HepG2 (cell line): ENCODE measurements around the gene TSN. TPM values are rescaled to one million over a fixed set of nuclear protein-coding genes. Genes with fewer than 3 reads are reported as not detected.

Experiments used
- ATAC-seq: fragments of 200-7000 bp; cut with Tn5 transposase; 3 replicates; pipeline ENCODE4 v1.9.1; 2020; ENCODE audit warnings: mild to moderate bottlenecking, moderate library complexity
- BruUV-seq: library from RNA; stranded (reverse); fragments of 400-500 nt; replicated peaks from 2 replicates; lab custom pipeline; 2021; lab: Mats Ljungman, UMichigan
- CTCF ChIA-PET: fragments of 300-600 bp; formaldehyde crosslinking; extraction: SDS; loops from one replicate; lab custom pipeline; 2021; ENCODE audit warnings: low total read pairs, inconsistent platforms, low intra/inter-chr PET ratio; lab: Yijun Ruan, JAX
- POLR2A ChIA-PET: fragments of 350-600 bp; sonication (Branson Sonifier 250); formaldehyde crosslinking; loops from one replicate; lab custom pipeline; 2020; ENCODE audit warnings: antibody characterized with exemption, inconsistent platforms; lab: Yijun Ruan, JAX
- DNase-seq: peaks from one replicate; pipeline ENCODE4 v3.0.0-alpha.2; 2015; ENCODE audit warnings: low spot score
- FAIRE-seq: peaks from 3 replicates; lab custom pipeline; 2011; peaks lifted over from hg19 to GRCh38; lab: Jason Lieb, UNC
- H2AFZ ChIP-seq: one replicate; pipeline ENCODE4 v1.6.1; 2011; ENCODE audit warnings: low read length, inconsistent platforms
- H3K27ac ChIP-seq: fragments of 300-600 bp; 3 replicates; pipeline ENCODE4 v1.8.0; 2011; ENCODE audit warnings: mixed run types, mild to moderate bottlenecking, mixed read lengths, low read length, inconsistent platforms; ENCODE audit not compliant: insufficient read depth; ENCODE audit errors: extremely low read length
- H3K27me3 ChIP-seq, 2 experiments: fragments of 200-600 bp in 1 of 2; 2 replicates in 1 of 2; 3 replicates in 1 of 2; pipeline versions ENCODE4 v1.6.0 to v1.8.0; 2011; ENCODE audit warnings: low read length in 2 of 2, mild to moderate bottlenecking in 2 of 2, moderate library complexity in 2 of 2, inconsistent platforms in 1 of 2; ENCODE audit not compliant: insufficient read depth in 2 of 2, control insufficient read depth in 1 of 2
- H3K36me3 ChIP-seq, 2 experiments: fragments of 200-600 bp in 1 of 2; replicated peaks in 1 of 2; 2 replicates in 1 of 2; 3 replicates in 1 of 2; pipeline versions ENCODE4 v1.5.1 to v1.8.0; 2011; ENCODE audit warnings: low read length in 2 of 2, inconsistent platforms in 1 of 2; ENCODE audit not compliant: insufficient read depth in 2 of 2, control insufficient read depth in 1 of 2
- H3K4me1 ChIP-seq: 2 replicates; pipeline ENCODE4 v1.5.1; 2012; ENCODE audit warnings: low read length, inconsistent platforms; ENCODE audit not compliant: insufficient read depth
- H3K4me2 ChIP-seq: 2 replicates; pipeline ENCODE4 v1.6.0; 2011; ENCODE audit warnings: low read depth, low read length, inconsistent platforms
- H3K4me3 ChIP-seq, 3 experiments: fragments of 200-600 bp in 1 of 3; sonication (generic), shearing (Covaris generic) in 1 of 3; replicated peaks in 1 of 3; 2 replicates each; pipeline ENCODE4 v1.5.1; 2011 to 2016; ENCODE audit warnings: low read length in 3 of 3, inconsistent platforms in 2 of 3, low read depth in 2 of 3, mild to moderate bottlenecking in 2 of 3, control low read depth in 1 of 3, mixed read lengths in 1 of 3; ENCODE audit not compliant: insufficient read depth in 1 of 3
- H3K79me2 ChIP-seq: one replicate; pipeline ENCODE4 v1.6.1; 2011; ENCODE audit warnings: low read length, inconsistent platforms; ENCODE audit not compliant: insufficient read depth
- H3K9ac ChIP-seq: 2 replicates; pipeline ENCODE4 v1.6.0; 2011; ENCODE audit warnings: mild to moderate bottlenecking, low read depth, low read length, inconsistent platforms; ENCODE audit not compliant: insufficient read depth
- H3K9me3 ChIP-seq: 2 replicates; pipeline ENCODE4 v1.5.1; 2012; ENCODE audit warnings: mild to moderate bottlenecking, low read length
- H4K20me1 ChIP-seq: 2 replicates; pipeline ENCODE4 v1.6.0; 2011; ENCODE audit warnings: inconsistent platforms, mild to moderate bottlenecking, low read length, moderate library complexity; ENCODE audit not compliant: insufficient read depth
- CENPX ChIP-seq: sonication (generic); formaldehyde crosslinking; IDR thresholded peaks from 2 replicates; pipeline ENCODE4 v1.9.0; 2021; ENCODE audit warnings: mild to moderate bottlenecking, missing genetic modification reagents, moderate library complexity
- EP300 ChIP-seq, 3 experiments: sonication (generic) in 1 of 3; formaldehyde crosslinking in 1 of 3; IDR thresholded peaks; 2 replicates each; pipeline versions ENCODE4 v1.5.1 to v1.6.1; 2011 to 2020; ENCODE audit warnings: low read depth in 2 of 3, low read length in 2 of 3, borderline replicate concordance in 1 of 3, improper control_type of control experiment in 1 of 3, mild to moderate bottlenecking in 1 of 3, missing genetic modification reagents in 1 of 3, moderate library complexity in 1 of 3
- ETV5 ChIP-seq: IDR thresholded peaks from 2 replicates; pipeline ENCODE4 v1.6.1; 2018; ENCODE audit warnings: missing biosample characterization, missing genetic modification reagents, inconsistent platforms, borderline replicate concordance
- MTF1 ChIP-seq: sonication (generic); formaldehyde crosslinking; IDR thresholded peaks from 2 replicates; pipeline ENCODE4 v1.5.0; 2020; ENCODE audit warnings: missing genetic modification reagents
- NFATC3 ChIP-seq: sonication (generic); formaldehyde crosslinking; IDR thresholded peaks from 2 replicates; pipeline ENCODE4 v1.5.1; 2020; ENCODE audit warnings: mild to moderate bottlenecking, missing genetic modification reagents
- NFIB ChIP-seq: sonication (generic); formaldehyde crosslinking; IDR thresholded peaks from 2 replicates; pipeline ENCODE4 v1.9.0; 2021; ENCODE audit warnings: missing genetic modification reagents, mild to moderate bottlenecking, borderline replicate concordance
- PATZ1 ChIP-seq: sonication (generic); formaldehyde crosslinking; IDR thresholded peaks from 2 replicates; pipeline ENCODE4 v1.4.0; 2020; ENCODE audit warnings: missing genetic modification reagents
- RAD21 ChIP-seq: fragments of 450-650 bp; formaldehyde crosslinking; IDR thresholded peaks from 2 replicates; pipeline ENCODE4 v1.5.0; 2020; ENCODE audit warnings: mild to moderate bottlenecking
- RFXAP ChIP-seq: sonication (generic); formaldehyde crosslinking; IDR thresholded peaks from 2 replicates; pipeline ENCODE4 v1.4.0; 2020; ENCODE audit warnings: missing genetic modification reagents, borderline replicate concordance
- SAP130 ChIP-seq: IDR thresholded peaks from 2 replicates; pipeline ENCODE4 v1.6.1; 2016; ENCODE audit warnings: low read depth
- SNAPC5 ChIP-seq: sonication (generic); formaldehyde crosslinking; IDR thresholded peaks from 2 replicates; pipeline ENCODE4 v1.8.1; 2023; ENCODE audit warnings: mild to moderate bottlenecking, missing genetic modification reagents, borderline replicate concordance
- SOX13 ChIP-seq, 3 experiments: fragments of 450-650 bp in 1 of 3; sonication (generic) in 1 of 3; formaldehyde crosslinking in 1 of 3; IDR thresholded peaks in 2 of 3; conservative IDR thresholded peaks in 1 of 3; 2 replicates each; pipeline versions ENCODE4 v1.5.0 to v1.6.1; 2016 to 2020; ENCODE audit warnings: antibody characterized with exemption in 1 of 3, mild to moderate bottlenecking in 1 of 3, missing compliant biosample characterization in 1 of 3, missing genetic modification reagents in 1 of 3, moderate library complexity in 1 of 3
- SOX5 ChIP-seq: IDR thresholded peaks from 2 replicates; pipeline ENCODE4 v1.6.1; 2016; ENCODE audit warnings: borderline replicate concordance
- SOX6 ChIP-seq, 2 experiments: fragments of 450-650 bp in 1 of 2; sonication (generic) in 1 of 2; formaldehyde crosslinking in 1 of 2; IDR thresholded peaks; 2 replicates each; pipeline versions ENCODE4 v1.4.0 to v1.6.1; 2017 to 2020; ENCODE audit warnings: antibody characterized with exemption in 1 of 2, mild to moderate bottlenecking in 1 of 2, missing genetic modification reagents in 1 of 2
- TCF7 ChIP-seq: sonication (generic); IDR thresholded peaks from 2 replicates; pipeline ENCODE4 v1.6.1; 2016; ENCODE audit warnings: antibody characterized with exemption, low read depth
- TFAP4 ChIP-seq: sonication (generic); IDR thresholded peaks from 2 replicates; pipeline ENCODE4 v1.6.1; 2016; ENCODE audit warnings: low read depth, borderline replicate concordance
- ZNF317 ChIP-seq: sonication (generic); formaldehyde crosslinking; IDR thresholded peaks from 2 replicates; pipeline ENCODE4 v1.5.0; 2020; ENCODE audit warnings: mild to moderate bottlenecking, missing genetic modification reagents
- WGBS: methylation state at CpG from one replicate; pipeline ENCODE4 v1.1.6; 2017; ENCODE audit warnings: low lambda C conversion rate; 5-methylcytosine and 5-hydroxymethylcytosine counted together
- in situ Hi-C: cut with HindIII; loops from 2 replicates; pipeline ENCODE4 v1.10.0; 2017; ENCODE audit warnings: low pct_unique_long_range_greater_than_20kb; ENCODE audit not compliant: extremely low pct_ligation_motif_present
- intact Hi-C: fragments of 100-400 bp; cut with micrococcal nuclease; formaldehyde crosslinking; loops from one replicate; pipeline ENCODE4 v1.10.0; 2022; ENCODE audit not compliant: unreplicated experiment
- polyA plus RNA-seq, 8 experiments: library from polyadenylated mRNA; depleted of rRNA in 3 of 8; stranded (reverse) in 7 of 8; unstranded in 1 of 8; fragments of >200 nt; fragmentation: Illumina TruSeq in 4 of 8; extraction: Trizol in 4 of 8; gene quantifications; 2 replicates each; pipeline versions ENCODE4 v1.2.1 to v1.2.3, GENCODE V29; 2011 to 2016; ENCODE audit warnings: low read depth in 4 of 8, missing spikeins in 1 of 8, mixed read lengths in 1 of 8; ENCODE audit not compliant: insufficient read depth in 1 of 8
- total RNA-seq, 5 experiments: library from RNA; depleted of rRNA; stranded (reverse); fragments of >200 nt; fragmentation: Illumina TruSeq; extraction: Trizol; gene quantifications; 2 replicates each; pipeline ENCODE4 v1.2.3, GENCODE V29; 2016; ENCODE audit warnings: low read depth in 1 of 5
- TF ChIP-seq, protein P1 (sequence below): sonication (generic); formaldehyde crosslinking; IDR thresholded peaks from 2 replicates; pipeline ENCODE4 v1.4.0; 2020; ENCODE audit warnings: missing genetic modification reagents

The TSN gene
- total and polyA plus RNA-seq, 2 of the 13 experiments (the other 11 are each of a cell fraction or from before 2014, with no cell fraction given) = 56.4 to 115 TPM

DNA sequence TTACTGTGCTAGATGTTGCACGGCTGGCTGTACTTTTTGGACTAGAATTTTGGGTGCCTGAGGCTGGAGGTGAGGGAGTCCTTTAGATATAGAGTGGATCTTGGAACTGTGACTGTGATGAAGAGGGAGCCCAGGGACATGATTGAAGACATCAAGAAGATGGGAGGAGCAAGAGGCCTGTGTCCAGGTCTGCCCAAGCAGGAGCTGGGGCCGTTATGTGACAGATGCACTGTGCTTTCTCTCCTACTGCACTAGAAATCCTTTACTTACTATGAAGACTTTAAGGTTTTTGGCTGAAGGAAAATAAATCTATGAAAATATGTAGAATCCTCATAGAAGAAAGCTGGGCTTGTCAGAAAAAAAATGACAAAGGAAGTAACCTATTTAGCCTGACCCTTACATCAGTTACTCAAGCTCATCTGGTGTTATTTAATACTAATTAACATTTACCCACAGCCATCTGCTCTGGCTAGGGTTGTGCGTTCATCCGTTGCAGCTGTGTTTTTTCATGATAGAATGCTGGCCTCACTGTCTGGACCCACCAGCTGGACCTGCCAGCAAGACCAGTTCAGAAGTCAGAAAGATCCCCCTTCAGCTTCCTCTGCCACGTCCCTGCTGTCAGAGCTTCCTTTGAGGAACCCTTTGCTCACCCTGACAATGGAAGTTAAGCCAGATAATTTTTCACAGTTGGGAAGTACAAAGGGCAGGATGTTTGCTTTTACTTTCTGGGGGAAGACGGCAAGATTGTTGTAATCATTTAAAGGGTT is 16.7 kb downstream of the TSN start:
- in situ Hi-C loops = no loop called here
- CTCF ChIA-PET = no interaction called here

More for the DNA sequence above, 16.7 kb downstream of the TSN start:
- BruUV-seq = no TSS peak
- TF ChIP-seq EP300 (IDR thresholded peaks at IDR 0.05; ENCODE audit: low read depth in 2 of 2, low read length in 2 of 2) (0 out of 4 replicates have a peak, but pooled peaks of 1 of the 2 experiments have one; percentile 1), EP300 (CRISPR knock-in tag; IDR thresholded peaks at IDR 0.05; ENCODE audit: borderline replicate concordance) (no peak), RAD21 (CRISPR knock-in tag) (no peak), CENPX (CRISPR knock-in tag) (no peak), ZNF317 (CRISPR knock-in tag) (0 out of 2 replicates have a peak, but pooled peaks have one; percentile 14), RFXAP (CRISPR knock-in tag) (no peak), MTF1 (CRISPR knock-in tag) (no peak), SNAPC5 (CRISPR knock-in tag) (0 out of 2 replicates have a peak, but pooled peaks have one; percentile 36), TFAP4 (peak; percentile 60; the same call in 1 of the 2 replicates), SOX13 (IDR thresholded peaks at IDR 0.05) (0 out of 2 replicates have a peak, but pooled peaks have one; percentile 28), SOX13 (CRISPR knock-in tag; conservative IDR thresholded peaks at IDR 0.05 in 1 of 2, IDR thresholded peaks at IDR 0.05 in 1 of 2) (peak in 1 of 2 experiments; percentile 68; a peak in 2 of 4 replicates), NFATC3 (CRISPR knock-in tag) (no peak), ETV5 (peak; percentile 45; the same call in 1 of the 2 replicates), SOX6 (IDR thresholded peaks at IDR 0.05) (no peak), SOX6 (CRISPR knock-in tag; IDR thresholded peaks at IDR 0.05) (peak; percentile 68), SAP130 (CRISPR knock-in tag) (peak; percentile 27; the same call in 1 of the 2 replicates), SOX5 (CRISPR knock-in tag) (peak; percentile 71), NFIB (CRISPR knock-in tag) (no peak), PATZ1 (CRISPR knock-in tag) (0 out of 2 replicates have a peak, but pooled peaks have one; percentile 11), TCF7 (peak; percentile 27; the same call in 1 of the 2 replicates)
- TF ChIP-seq, protein P1, sequence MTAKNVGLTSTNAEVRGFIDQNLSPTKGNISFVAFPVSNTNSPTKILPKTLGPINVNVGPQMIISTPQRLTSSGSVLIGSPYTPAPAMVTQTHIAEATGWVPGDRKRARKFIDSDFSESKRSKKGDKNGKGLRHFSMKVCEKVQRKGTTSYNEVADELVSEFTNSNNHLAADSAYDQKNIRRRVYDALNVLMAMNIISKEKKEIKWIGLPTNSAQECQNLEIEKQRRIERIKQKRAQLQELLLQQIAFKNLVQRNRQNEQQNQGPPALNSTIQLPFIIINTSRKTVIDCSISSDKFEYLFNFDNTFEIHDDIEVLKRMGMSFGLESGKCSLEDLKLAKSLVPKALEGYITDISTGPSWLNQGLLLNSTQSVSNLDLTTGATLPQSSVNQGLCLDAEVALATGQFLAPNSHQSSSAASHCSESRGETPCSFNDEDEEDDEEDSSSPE (CRISPR knock-in tag) = no peak
- Histone ChIP-seq H3K79me2 (no peaks in the 10 kb centered on the region), H3K9me3 (no peaks in the 10 kb centered on the region), H3K4me1 (peaks cover 43% of the 10 kb centered on the region), H3K4me3 (peak overlapping the region in 1 of 3 experiments; percentile 6; a peak in 1 of 6 replicates), H3K27me3 (no peaks in the 10 kb centered on the region), H2AFZ (no peak overlapping the region), H3K27ac (no peak overlapping the region), H3K4me2 (peak overlapping the region; percentile 59), H4K20me1 (no peaks in the 10 kb centered on the region), H3K36me3 (peaks cover 1 to 13% of the 10 kb centered on the region in 2 experiments; a peak in 4 of 5 replicates), H3K9ac (no peak overlapping the region)
- ATAC-seq = peak; percentile 54
- intact Hi-C loops = no loop called here
- no peak for FAIRE-seq
- POLR2A ChIA-PET = interaction anchor here (1.4 kb wide), 1 partner anchor 16 kb away, joined by 5 read pairs; no protein-coding TSS in a partner anchor
- DNase-seq = peak; percentile 28
- WGBS = 44% methylated on average over 6 of the region's 6 CpGs
